ENCODE measurements around the gene POF1B.
"Not testable (repeated sequence)": the region's sequence is repeated elsewhere in the genome, so short reads cannot be mapped to it uniquely, and the experiment has no call there.

The POF1B gene, protein sequence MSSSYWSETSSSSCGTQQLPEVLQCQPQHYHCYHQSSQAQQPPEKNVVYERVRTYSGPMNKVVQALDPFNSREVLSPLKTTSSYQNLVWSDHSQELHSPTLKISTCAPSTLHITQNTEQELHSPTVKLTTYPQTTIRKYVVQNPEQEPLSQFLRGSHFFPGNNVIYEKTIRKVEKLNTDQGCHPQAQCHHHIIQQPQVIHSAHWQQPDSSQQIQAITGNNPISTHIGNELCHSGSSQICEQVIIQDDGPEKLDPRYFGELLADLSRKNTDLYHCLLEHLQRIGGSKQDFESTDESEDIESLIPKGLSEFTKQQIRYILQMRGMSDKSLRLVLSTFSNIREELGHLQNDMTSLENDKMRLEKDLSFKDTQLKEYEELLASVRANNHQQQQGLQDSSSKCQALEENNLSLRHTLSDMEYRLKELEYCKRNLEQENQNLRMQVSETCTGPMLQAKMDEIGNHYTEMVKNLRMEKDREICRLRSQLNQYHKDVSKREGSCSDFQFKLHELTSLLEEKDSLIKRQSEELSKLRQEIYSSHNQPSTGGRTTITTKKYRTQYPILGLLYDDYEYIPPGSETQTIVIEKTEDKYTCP

DNA sequence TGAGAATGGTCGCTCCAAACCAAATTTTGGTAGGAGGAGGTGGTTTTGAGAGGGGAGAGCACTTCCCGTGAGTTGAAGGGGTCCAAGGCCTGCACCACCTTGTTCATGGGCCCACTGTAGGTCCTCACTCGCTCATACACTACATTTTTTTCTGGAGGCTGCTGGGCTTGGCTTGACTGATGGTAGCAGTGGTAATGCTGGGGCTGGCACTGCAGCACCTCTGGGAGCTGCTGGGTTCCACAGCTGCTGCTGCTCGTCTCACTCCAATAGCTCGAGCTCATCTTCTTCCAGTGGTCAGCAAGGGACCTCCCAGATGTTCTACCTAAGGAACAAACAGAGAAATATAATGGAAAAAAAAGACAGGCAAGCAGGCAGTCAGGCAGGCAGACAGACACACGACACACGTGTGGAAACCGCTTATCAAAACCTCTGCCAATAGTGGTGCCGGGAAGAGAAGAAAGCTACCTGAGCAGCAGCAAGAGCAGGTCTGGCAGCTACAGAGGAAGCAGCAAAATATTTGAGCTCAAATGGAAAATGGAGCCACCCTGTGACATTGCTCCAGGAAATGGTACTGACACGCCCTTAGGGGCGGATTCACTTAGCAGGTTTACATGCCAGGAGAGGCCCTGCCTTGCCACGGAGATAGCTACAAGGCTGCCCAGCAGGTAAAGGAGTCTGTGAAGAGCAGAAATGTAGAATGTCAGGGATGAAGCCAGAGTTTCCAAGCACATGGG, at the start of gene POF1B:
POF1B (minus strand) TSS at position 492 of the 734 bp plus-strand sequence; CDS start at position 281, 211 bp downstream.
- in situ Hi-C loops (cut with MboI; ENCODE audit: low sequenced_read_pairs), result no loop called here

DNA sequence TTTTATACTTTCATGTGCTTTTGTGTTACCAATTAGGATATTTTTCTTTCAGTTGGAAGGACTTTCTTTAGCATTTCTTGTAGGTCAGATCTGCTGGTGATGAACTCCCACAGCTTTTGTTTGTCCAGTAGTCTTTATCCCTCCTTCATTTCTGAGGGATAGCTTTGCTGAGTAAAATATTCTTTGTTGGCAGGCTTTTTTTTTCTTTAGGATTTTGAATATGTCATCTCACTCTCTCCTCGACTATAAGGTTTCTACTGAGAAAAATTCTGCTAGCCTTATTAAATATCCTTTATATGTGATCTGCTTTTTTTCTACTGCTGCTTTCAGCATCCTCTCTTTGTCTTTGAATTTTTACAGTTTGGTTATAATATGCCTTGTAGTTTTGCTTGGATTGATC, 49.6 kb upstream of the POF1B start:
- in situ Hi-C loops (cut with MboI; ENCODE audit: low sequenced_read_pairs), result no loop called here

- in situ Hi-C loops (cut with MboI; ENCODE audit: low sequenced_read_pairs), result no loop called here
Measured at GRCh38 chrX:85419293-85419692, 39.8 kb upstream of the POF1B start.

DNA sequence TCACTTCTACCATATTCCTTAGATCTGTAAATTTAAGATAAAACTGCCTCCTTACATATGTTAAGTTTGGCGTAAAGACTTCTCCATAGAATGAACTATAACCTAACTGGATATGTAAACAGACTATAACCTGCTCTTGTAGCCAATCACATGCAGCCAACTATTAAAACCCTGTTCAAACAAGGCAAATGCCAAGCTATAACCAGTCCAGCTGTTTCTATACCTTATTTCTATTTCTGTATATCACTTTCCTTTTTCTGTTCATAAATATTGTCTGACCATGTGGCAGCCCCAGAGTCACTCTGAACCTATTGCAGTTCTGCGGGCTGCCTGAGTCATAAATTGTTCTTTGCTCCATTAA, 12.4 kb upstream of the POF1B start:
- in situ Hi-C loops (cut with MboI; ENCODE audit: low sequenced_read_pairs), result no loop called here

DNA sequence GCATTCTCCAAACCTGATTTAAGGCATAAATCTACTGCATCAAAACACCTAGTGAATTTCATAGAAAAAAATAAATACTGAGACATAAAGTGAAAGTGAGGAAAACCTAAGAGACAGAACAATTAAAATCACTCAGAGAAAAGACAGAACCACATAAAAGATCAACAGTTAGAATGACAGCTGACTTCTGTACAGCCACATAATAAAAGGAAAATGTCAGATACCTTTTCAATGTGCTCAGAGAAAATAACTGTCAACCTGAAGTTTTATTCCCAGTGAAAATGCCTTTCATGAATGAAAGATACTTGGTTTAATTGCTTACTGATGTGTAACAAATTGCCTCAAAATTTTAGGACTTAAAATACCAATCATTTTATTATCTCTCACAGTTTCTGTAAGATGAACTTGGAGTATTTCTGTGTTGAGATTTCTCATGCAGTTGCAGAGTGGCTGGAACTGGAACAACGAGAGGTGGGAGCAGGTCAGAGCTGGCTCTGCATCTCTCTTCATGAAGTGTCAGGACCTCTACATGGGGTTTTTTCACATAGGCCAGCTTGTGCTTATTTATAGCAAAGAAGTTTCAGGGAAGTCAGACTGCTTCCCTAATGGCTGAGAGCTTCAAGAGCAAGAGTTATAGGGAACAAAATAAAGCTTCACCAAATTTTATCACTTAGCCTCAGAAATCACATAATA, 11.9 kb upstream of the POF1B start:
- in situ Hi-C loops (cut with MboI; ENCODE audit: low sequenced_read_pairs), result no loop called here

GRCh38 chrX:85381602-85382001, 2.1 kb upstream of the POF1B start:
- in situ Hi-C loops (cut with MboI; ENCODE audit: low sequenced_read_pairs), result no loop called here

- in situ Hi-C loops (cut with MboI; ENCODE audit: low sequenced_read_pairs), result no loop called here
Measured at GRCh38 chrX:85378461-85378860, 1.0 kb downstream of the POF1B start.

DNA sequence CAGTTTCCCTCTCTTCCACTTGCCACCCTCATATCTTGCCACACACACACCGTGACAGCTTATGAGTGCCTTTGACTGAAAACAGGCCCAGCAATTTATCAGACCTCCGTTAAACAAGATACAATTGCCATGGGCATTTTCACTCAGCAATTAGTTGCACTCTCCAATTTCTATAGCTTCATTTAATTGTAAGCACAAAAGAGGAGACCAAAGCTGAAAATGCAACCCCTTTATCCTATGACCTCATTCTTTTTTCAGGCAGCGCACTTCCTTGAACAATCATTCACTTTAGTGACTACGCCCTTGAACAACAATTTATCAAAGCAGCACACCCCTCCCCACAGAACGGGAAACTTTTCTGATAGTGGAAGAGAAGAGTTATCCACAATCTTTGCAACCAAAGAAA, 4.1 kb downstream of the POF1B start:
- in situ Hi-C loops (cut with MboI; ENCODE audit: low sequenced_read_pairs), result no loop called here

GRCh38 chrX:85365370-85365995, 14.0 kb downstream of the POF1B start:
- in situ Hi-C loops (cut with MboI; ENCODE audit: low sequenced_read_pairs), result no loop called here

- in situ Hi-C loops (cut with MboI; ENCODE audit: low sequenced_read_pairs), result no loop called here
Measured at GRCh38 chrX:85359051-85359450, 20.4 kb downstream of the POF1B start.

DNA sequence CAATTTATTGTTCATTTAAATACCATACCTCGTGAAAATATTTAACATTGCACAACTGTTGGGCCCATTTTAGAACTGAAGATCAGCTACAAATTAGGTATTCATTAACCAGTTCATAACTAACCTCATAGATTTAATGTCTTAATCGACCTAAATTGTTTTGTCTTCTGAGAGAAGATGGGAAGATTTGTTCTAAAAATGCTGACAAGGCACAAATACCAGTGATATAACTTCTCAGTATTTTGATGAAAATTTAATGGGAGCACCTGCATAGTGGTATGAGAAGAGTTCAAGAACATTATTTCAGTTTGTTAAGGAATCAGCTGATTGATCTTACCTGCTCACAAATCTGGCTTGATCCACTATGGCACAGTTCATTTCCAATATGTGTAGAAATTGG, 33.9 kb downstream of the POF1B start:
- in situ Hi-C loops (cut with MboI; ENCODE audit: low sequenced_read_pairs), result no loop called here

- in situ Hi-C loops (cut with MboI; ENCODE audit: low sequenced_read_pairs), result no loop called here
Measured at GRCh38 chrX:85327060-85327333, 52.5 kb downstream of the POF1B start.

DNA sequence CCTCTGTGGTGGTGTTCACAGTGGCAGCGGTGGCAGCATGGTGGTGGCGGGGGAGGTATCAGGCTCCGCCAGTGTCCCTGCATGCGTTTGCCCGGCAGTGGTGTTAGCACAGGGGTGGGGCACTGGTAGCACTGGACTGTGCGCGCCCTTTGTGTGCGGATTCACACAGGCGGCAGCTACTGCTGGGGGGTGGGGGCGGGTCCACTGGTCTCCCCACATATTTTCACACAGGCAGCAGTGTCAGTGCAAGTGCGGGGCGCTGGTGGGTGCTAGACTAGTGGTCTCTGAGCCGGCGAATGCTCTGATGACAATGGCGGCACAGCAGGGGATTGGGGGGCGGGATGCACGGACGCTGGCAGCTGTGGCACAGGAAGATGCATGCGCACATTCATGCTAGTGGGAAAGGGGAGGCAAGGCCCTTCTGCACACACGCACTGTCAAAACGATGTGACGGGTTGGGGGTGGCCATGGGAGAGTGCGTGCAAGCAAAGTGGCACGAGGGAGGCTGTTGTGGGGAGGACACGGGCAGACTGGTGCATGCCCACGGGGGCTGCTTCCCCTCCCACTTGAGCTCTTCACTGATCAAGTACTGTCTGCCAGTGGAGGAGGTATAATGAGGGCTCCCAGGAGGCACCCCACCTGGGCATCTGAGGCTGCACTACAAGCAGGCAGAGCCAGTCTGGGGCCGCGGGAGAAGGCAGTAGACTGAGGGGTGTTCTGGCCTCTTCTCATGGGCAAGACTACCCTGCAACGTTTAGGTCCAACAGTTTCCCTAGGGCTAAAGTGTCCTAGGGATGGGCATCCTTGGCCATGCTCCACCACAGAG, 53.0 kb downstream of the POF1B start:
- in situ Hi-C loops (cut with MboI; ENCODE audit: low sequenced_read_pairs), result no loop called here

GRCh38 chrX:85311348-85311747, 68.1 kb downstream of the POF1B start:
- in situ Hi-C loops (cut with MboI; ENCODE audit: low sequenced_read_pairs), result not testable (repeated sequence)

DNA sequence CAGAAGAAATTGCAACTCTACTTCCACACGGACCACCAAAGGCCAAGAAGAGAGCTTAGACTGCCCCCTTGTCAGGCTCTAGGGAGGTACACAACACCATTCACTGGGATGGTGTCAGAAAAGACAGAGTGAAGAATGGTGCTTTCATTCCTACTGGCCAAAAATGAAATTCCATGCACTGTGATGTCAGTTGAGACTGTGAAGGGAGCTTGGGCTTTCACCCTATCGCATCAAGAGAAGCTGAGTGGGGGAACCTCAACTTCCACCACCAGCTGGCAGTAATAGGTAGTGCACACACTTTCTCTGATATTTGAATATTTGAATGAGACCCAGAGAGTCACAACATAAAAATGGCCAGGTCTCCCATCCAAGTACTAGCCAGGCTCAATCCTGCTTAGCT, 69.7 kb downstream of the POF1B start:
- in situ Hi-C loops (cut with MboI; ENCODE audit: low sequenced_read_pairs), result no loop called here

- in situ Hi-C loops (cut with MboI; ENCODE audit: low sequenced_read_pairs), result no loop called here
Measured at GRCh38 chrX:85303544-85303943, 75.9 kb downstream of the POF1B start.

DNA sequence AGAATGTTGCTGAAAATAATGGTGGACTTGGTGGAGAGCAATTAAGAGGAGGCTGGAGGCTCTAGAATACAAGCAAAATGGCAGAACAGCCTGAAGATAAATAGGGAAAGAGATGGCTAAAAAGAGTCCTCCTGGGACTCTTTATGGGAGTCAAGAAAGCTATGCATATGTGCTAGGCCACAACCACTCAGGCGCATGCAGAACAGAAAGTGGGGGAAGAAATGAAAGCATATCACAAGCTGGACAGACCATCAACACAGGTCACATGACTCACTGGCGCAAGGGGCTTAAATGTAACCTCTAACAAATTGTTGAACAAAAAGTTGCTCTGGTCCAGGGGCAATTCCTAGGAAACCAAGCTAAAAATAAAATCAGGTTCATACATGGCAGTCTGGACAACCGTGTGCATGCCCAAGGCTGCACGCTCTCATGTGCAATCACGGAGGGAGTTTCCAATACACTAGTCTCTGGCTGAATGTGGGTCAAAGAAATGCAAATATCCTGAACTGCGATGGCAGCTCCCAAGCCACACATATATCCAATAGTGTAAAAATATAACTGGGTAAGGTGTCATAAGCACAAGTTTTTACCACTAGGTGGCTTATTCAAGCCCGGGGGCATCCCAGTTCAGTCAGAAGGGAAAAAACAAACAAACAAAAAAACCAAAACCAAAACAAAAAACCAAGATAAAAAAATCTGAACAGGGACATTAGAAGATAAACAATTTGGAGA, 90.3 kb downstream of the POF1B start:
- in situ Hi-C loops (cut with MboI; ENCODE audit: low sequenced_read_pairs), result no loop called here

GRCh38 chrX:85285286-85285685, 94.2 kb downstream of the POF1B start:
- in situ Hi-C loops (cut with MboI; ENCODE audit: low sequenced_read_pairs), result not testable (repeated sequence)

GRCh38 chrX:85244450-85245211, 134.8 kb downstream of the POF1B start:
- in situ Hi-C loops (cut with MboI; ENCODE audit: low sequenced_read_pairs), result no loop called here
